NCI-H748 treated with DMSO at 0.1 percent for 48 hours (cell line): ENCODE measurements around the gene PROX1.
"Not testable (repeated sequence)": the region's sequence is repeated elsewhere in the genome, so short reads cannot be mapped to it uniquely, and the experiment has no call there.

Source experiments
- DNase-seq: peaks from one replicate; lab custom pipeline; 2025; lab: John Stamatoyannopoulos, UW

Gene PROX1

GRCh38 chr1:214071469-214071868, 83.7 kb downstream of the PROX1 start:
- no peak for DNase-seq

GRCh38 chr1:214072426-214073157, 84.8 kb downstream of the PROX1 start:
- DNase-seq, result no peak

GRCh38 chr1:214074477-214074876, 86.7 kb downstream of the PROX1 start:
- DNase-seq, result no peak

GRCh38 chr1:214075305-214075998, 87.7 kb downstream of the PROX1 start:
- DNase-seq, result no peak

GRCh38 chr1:214075999-214076707, 88.4 kb downstream of the PROX1 start:
- no peak for DNase-seq

GRCh38 chr1:214076708-214077065, 88.9 kb downstream of the PROX1 start:
- no peak for DNase-seq

- no peak for DNase-seq
Measured at GRCh38 chr1:214078950-214079349, 91.2 kb downstream of the PROX1 start.

- DNase-seq, result no peak
Measured at GRCh38 chr1:214085325-214085724, 97.6 kb downstream of the PROX1 start.

- no peak for DNase-seq
Measured at GRCh38 chr1:214086945-214087344, 99.2 kb downstream of the PROX1 start.

GRCh38 chr1:214089003-214089402, 101.2 kb downstream of the PROX1 start:
- not testable (repeated sequence) for DNase-seq
